ENCODE data around the gene C1QTNF6.

C1QTNF6 gene

GRCh38 chr22:37214731-37215030 is 26.6 kb upstream of the C1QTNF6 start:
- TF ChIP-seq SUZ12 (IDR thresholded peaks at IDR 0.05; ENCODE audit: extremely low read depth, insufficient read depth, insufficient read length) (no peak), YY1 (IDR thresholded peaks at IDR 0.05; ENCODE audit: insufficient read depth, insufficient read length) (no peak), ZNF274 (IDR thresholded peaks at IDR 0.05; ENCODE audit: low read depth, low read length) (no peak)
- H3K9ac ChIP-seq (ENCODE audit: insufficient read length, low read depth): no peak overlapping the region
- H3K4me3 ChIP-seq (ENCODE audit: insufficient read length, low read depth): no peak overlapping the region
- no peaks in the 10 kb centered on the region for H3K36me3 ChIP-seq (ENCODE audit: insufficient read depth, insufficient read length, low read length)
- no peak for DNase-seq (ENCODE audit: low read depth, low spot score)
- H3K4me1 ChIP-seq (ENCODE audit: insufficient read depth, insufficient read length): peaks cover 5% of the 10 kb centered on the region
- H3K27me3 ChIP-seq (ENCODE audit: insufficient read depth, insufficient read length): peaks cover 9% of the 10 kb centered on the region
- H3K9me3 ChIP-seq (ENCODE audit: insufficient read depth, low read length): no peaks in the 10 kb centered on the region

GRCh38 chr22:37213941-37214730 is 26.1 kb upstream of the C1QTNF6 start:
- peaks cover 9% of the 10 kb centered on the region for H3K27me3 ChIP-seq (ENCODE audit: insufficient read depth, insufficient read length)
- H3K4me3 ChIP-seq (ENCODE audit: insufficient read length, low read depth): no peak overlapping the region
- no peaks in the 10 kb centered on the region for H3K9me3 ChIP-seq (ENCODE audit: insufficient read depth, low read length)
- H3K36me3 ChIP-seq (ENCODE audit: insufficient read depth, insufficient read length, low read length): no peaks in the 10 kb centered on the region
- TF ChIP-seq YY1 (IDR thresholded peaks at IDR 0.05; ENCODE audit: insufficient read depth, insufficient read length) (no peak), ZNF274 (IDR thresholded peaks at IDR 0.05; ENCODE audit: low read depth, low read length) (no peak)
- DNase-seq (ENCODE audit: low read depth, low spot score): no peak
- H3K9ac ChIP-seq (ENCODE audit: insufficient read length, low read depth): no peak overlapping the region
- H3K4me1 ChIP-seq (ENCODE audit: insufficient read depth, insufficient read length): peaks cover 5% of the 10 kb centered on the region

- no peak for DNase-seq (ENCODE audit: low read depth, low spot score)
- no peak for TF ChIP-seq ZNF274 (IDR thresholded peaks at IDR 0.05; ENCODE audit: low read depth, low read length)
- no peak for TF ChIP-seq SUZ12 (IDR thresholded peaks at IDR 0.05; ENCODE audit: extremely low read depth, insufficient read depth, insufficient read length)
- no peak for TF ChIP-seq YY1 (IDR thresholded peaks at IDR 0.05; ENCODE audit: insufficient read depth, insufficient read length)
- Histone ChIP-seq H3K4me3 (ENCODE audit: insufficient read length, low read depth) (no peak overlapping the region), H3K9me3 (ENCODE audit: insufficient read depth, low read length) (no peaks in the 10 kb centered on the region), H3K27me3 (ENCODE audit: insufficient read depth, insufficient read length) (peaks cover 9% of the 10 kb centered on the region), H3K4me1 (ENCODE audit: insufficient read depth, insufficient read length) (peaks cover 5% of the 10 kb centered on the region), H3K36me3 (ENCODE audit: insufficient read depth, insufficient read length, low read length) (no peaks in the 10 kb centered on the region), H3K9ac (ENCODE audit: insufficient read length, low read depth) (no peak overlapping the region)
Measured at GRCh38 chr22:37213218-37213855, 25.3 kb upstream of the C1QTNF6 start.

GRCh38 chr22:37212174-37212906 is 24.3 kb upstream of the C1QTNF6 start, which contains the start of gene SSTR3:
TSS of gene SSTR3 (minus strand) at chr22:37212477. CDS start at chr22:37207803, 4,674 bp downstream.
- no peak within 1 kb of the TSS for H3K4me3 ChIP-seq (ENCODE audit: insufficient read length, low read depth)
- H3K9me3 ChIP-seq (ENCODE audit: insufficient read depth, low read length): no peaks in the 10 kb centered on the region
- peak within 1 kb of the TSS; percentile 42 for H3K9ac ChIP-seq (ENCODE audit: insufficient read length, low read depth)
- no peak for DNase-seq (ENCODE audit: low read depth, low spot score)
- no peaks in the 10 kb centered on the region for H3K36me3 ChIP-seq (ENCODE audit: insufficient read depth, insufficient read length, low read length)
- TF ChIP-seq YY1 (IDR thresholded peaks at IDR 0.05; ENCODE audit: insufficient read depth, insufficient read length) (no peak), ZNF274 (IDR thresholded peaks at IDR 0.05; ENCODE audit: low read depth, low read length) (no peak), SUZ12 (IDR thresholded peaks at IDR 0.05; ENCODE audit: extremely low read depth, insufficient read depth, insufficient read length) (no peak)
- H3K4me1 ChIP-seq (ENCODE audit: insufficient read depth, insufficient read length): peaks cover 5% of the 10 kb centered on the region
- peaks cover 9% of the 10 kb centered on the region for H3K27me3 ChIP-seq (ENCODE audit: insufficient read depth, insufficient read length)

- no peak for TF ChIP-seq SUZ12 (IDR thresholded peaks at IDR 0.05; ENCODE audit: extremely low read depth, insufficient read depth, insufficient read length)
- Histone ChIP-seq H3K9me3 (ENCODE audit: insufficient read depth, low read length) (no peaks in the 10 kb centered on the region), H3K4me3 (ENCODE audit: insufficient read length, low read depth) (no peak overlapping the region), H3K27me3 (ENCODE audit: insufficient read depth, insufficient read length) (peaks cover 9% of the 10 kb centered on the region), H3K9ac (ENCODE audit: insufficient read length, low read depth) (peak overlapping the region; percentile 42), H3K36me3 (ENCODE audit: insufficient read depth, insufficient read length, low read length) (no peaks in the 10 kb centered on the region), H3K4me1 (ENCODE audit: insufficient read depth, insufficient read length) (peaks cover 5% of the 10 kb centered on the region)
- DNase-seq (ENCODE audit: low read depth, low spot score): no peak
Measured at GRCh38 chr22:37211866-37212173, 23.8 kb upstream of the C1QTNF6 start.

- H3K9me3 ChIP-seq (ENCODE audit: insufficient read depth, low read length): no peaks in the 10 kb centered on the region
- no peak overlapping the region for H3K4me3 ChIP-seq (ENCODE audit: insufficient read length, low read depth)
- peaks cover 5% of the 10 kb centered on the region for H3K4me1 ChIP-seq (ENCODE audit: insufficient read depth, insufficient read length)
- peak overlapping the region; percentile 42 for H3K9ac ChIP-seq (ENCODE audit: insufficient read length, low read depth)
- H3K36me3 ChIP-seq (ENCODE audit: insufficient read depth, insufficient read length, low read length): no peaks in the 10 kb centered on the region
- no peak for DNase-seq (ENCODE audit: low read depth, low spot score)
- TF ChIP-seq SUZ12 (IDR thresholded peaks at IDR 0.05; ENCODE audit: extremely low read depth, insufficient read depth, insufficient read length): no peak
- no peak for TF ChIP-seq ZNF274 (IDR thresholded peaks at IDR 0.05; ENCODE audit: low read depth, low read length)
- H3K27me3 ChIP-seq (ENCODE audit: insufficient read depth, insufficient read length): peaks cover 9% of the 10 kb centered on the region
Measured at GRCh38 chr22:37211075-37211865, 23.2 kb upstream of the C1QTNF6 start.
